Middle frontal gyrus (tissue), 1 donor: Measurements from ENCODE around the gene SFPQ.
"Not testable (repeated sequence)": the region's sequence is repeated elsewhere in the genome, so short reads cannot be mapped to it uniquely, and the experiment has no call there.

Experiments
- DNase-seq: peaks from one replicate; pipeline ENCODE4 v3.0.0-alpha.2; 2015; ENCODE audit warnings: low spot score; ENCODE audit errors: extremely low spot score

Gene SFPQ, protein sequence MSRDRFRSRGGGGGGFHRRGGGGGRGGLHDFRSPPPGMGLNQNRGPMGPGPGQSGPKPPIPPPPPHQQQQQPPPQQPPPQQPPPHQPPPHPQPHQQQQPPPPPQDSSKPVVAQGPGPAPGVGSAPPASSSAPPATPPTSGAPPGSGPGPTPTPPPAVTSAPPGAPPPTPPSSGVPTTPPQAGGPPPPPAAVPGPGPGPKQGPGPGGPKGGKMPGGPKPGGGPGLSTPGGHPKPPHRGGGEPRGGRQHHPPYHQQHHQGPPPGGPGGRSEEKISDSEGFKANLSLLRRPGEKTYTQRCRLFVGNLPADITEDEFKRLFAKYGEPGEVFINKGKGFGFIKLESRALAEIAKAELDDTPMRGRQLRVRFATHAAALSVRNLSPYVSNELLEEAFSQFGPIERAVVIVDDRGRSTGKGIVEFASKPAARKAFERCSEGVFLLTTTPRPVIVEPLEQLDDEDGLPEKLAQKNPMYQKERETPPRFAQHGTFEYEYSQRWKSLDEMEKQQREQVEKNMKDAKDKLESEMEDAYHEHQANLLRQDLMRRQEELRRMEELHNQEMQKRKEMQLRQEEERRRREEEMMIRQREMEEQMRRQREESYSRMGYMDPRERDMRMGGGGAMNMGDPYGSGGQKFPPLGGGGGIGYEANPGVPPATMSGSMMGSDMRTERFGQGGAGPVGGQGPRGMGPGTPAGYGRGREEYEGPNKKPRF

DNA sequence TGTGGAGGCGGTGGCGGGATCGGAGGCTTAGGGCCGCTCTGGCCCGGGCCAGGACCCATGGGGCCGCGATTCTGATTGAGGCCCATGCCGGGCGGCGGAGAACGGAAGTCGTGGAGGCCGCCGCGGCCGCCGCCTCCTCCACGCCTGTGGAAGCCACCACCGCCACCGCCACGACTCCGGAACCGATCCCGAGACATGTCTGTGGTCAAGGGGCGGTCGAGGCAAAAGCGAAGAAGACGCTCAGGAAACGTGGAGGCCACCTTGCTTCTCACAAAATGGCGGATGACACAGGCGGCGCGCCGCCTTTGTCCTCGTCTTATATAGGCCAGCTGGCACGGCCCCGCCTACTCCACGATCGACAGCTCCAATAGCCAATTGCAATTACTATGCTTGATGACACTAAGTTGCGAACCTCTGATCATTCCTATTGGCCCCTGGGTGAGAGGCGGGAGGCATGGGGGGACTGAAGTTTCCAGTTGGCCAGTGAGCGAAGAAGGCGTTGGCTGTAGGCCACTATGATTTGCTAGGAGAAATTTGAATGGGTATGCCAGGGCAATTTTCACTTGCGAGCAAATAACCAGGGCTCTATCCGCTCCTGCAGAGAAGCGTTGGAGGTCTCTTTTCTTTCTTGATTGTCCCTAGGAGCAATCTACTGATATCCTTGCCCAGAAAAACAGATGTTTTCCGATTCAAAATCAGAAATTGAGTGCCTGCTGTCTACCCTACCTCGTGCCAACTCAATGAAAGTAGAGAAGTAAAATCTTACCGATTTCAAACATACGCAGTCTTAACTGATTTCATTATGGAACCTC is at the start of gene SFPQ:
Gene SFPQ (minus strand): TSS at position 293 of the 812 bp plus-strand sequence. CDS start 96 bp downstream, at position 197.
- DNase-seq: peak; percentile 97

- not testable (repeated sequence) for DNase-seq
Measured at GRCh38 chr1:35236772-35237171, 43.8 kb upstream of the SFPQ start.

GRCh38 chr1:35231287-35231686 is 38.3 kb upstream of the SFPQ start:
- DNase-seq: no peak

- no peak for DNase-seq
Measured at GRCh38 chr1:35229587-35230360, 36.8 kb upstream of the SFPQ start.

- no peak for DNase-seq
Measured at GRCh38 chr1:35226546-35226945, 33.6 kb upstream of the SFPQ start.

DNA sequence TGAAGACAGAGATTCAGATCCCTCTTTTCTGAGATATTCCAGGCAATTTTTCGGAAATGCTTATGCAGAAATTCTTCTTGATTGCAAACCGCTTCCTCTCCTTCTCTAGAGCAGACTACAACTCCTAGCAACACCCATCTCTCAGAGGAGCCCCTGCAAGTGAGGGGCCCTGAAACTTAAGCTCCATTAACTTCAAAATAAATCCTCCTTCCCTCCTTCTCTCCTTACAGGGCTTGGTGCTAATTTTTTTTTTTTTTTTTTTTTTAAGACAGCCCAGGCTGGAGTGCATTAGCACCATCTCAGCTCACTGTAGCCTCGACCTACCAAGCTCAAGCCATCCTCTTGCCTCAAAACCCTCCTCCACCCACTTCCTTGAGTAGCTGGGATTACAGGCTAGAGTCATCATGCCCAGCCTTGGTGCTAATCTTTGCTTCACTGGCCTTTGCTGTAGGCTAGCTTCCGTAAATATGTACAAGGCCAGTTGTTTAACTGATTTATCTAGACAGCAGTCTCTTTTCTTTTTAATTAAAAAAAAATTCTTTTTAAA is 30.2 kb upstream of the SFPQ start:
- DNase-seq: no peak

- DNase-seq: no peak
Measured at GRCh38 chr1:35222322-35223083, 29.6 kb upstream of the SFPQ start.

DNA sequence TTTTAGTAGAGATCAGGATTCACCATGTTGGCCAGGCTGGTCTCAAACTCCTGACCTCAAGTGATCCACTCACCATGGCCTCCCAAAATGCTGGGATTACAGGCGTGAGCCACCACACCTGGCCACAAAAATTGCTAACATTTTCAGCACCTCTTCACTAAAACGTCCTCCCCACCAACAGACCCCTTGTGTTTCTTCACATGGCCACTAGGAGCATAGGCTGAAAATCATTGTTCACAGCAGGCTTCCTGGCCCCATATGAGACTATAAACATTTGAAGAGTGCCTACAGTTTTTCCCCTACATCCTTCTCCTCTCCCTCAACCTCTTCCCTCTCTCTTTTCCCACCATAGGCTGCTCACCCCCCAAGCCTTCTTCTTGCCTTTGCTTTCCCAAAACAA is 28.0 kb upstream of the SFPQ start:
- no peak for DNase-seq

GRCh38 chr1:35215346-35215745 is 22.4 kb upstream of the SFPQ start:
- no peak for DNase-seq

GRCh38 chr1:35211120-35211414 is 18.1 kb upstream of the SFPQ start:
- DNase-seq: no peak

DNA sequence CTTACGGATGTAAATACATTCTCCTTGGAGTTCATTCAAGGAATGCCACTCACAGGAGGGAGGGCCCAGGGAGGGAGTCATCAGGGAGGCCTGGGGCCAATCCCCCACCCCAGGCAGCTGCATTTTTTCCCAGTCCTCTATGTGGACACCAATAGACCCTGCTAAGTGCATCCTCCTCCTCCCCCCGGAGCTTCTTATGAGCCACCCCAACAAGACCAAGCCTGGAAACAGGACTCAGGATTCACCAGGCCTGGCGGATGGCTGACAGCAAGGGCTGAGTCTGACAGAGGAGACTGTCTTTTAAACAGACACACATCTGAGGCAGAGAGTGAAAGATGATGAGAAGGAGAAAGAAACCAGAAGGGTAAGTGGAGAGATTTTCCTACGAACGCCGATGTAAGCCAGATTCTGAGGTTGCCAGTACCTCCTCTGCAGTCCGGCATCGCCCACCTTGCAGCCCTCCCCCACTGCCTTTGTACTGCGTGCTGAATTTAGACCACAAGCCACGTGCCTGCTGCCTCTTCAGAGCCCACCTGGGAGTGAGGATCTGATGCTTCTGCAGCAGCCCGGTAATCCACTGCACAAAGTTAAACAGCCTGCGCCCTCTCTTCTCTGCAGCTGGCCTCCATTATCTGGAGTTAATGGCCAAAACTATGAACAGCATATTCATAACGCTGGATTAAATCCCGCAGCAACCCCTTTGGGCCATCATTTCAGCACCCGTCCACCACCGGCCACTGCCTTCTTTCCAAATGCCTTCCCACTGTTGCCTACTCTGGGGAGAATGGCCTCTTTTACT is 17.6 kb upstream of the SFPQ start:
- no peak for DNase-seq

DNA sequence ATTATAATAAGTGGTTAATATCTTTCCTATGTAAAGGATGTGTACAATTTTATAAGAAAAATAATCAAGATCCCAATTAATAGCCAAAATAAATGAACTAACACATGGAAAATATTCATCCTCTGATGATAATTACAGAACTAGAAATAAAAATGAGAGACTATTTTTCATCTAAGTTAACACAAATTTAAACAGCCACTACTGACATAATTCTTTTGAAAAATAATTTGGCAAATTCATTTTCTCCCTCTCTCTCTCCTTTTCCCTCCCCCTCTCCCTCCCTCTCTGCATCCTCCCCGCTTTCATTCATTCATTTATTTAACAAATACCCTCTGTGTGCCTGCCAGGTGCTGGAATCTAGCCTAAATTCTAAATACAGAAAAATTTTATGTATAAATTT is 10.3 kb upstream of the SFPQ start:
- DNase-seq: no peak

DNA sequence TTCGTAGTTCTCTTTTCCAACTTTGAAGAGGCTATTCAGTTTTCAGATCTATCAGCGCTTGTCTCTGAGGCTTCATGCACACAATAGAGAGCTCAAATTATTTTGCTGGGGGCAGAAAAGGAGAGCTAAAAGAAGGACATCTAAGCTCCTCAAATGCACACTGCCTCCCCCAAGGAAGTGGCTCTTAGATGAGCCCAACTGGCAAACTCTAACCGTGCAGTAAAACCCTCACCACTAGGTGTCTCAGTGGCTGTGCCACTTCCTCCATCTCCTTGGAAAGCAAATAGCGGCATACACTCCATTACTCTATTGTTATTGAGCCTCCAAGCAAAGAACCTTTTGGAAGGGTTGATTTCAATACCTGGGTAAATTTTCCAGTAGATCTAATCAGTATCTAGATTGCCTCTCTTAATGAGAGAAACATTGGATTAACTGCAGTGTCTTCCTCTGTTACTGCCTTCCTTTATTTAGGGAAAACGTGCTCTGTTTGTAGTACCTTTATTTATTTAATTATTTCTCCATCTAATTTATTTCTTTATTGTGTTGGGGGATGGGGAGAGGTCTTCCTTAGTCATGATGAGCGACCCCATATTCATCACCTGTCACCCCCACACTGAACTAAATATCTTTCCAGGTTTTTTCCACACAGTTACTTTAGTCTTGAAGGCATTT is 9.2 kb upstream of the SFPQ start:
- DNase-seq: peak; percentile 58

DNA sequence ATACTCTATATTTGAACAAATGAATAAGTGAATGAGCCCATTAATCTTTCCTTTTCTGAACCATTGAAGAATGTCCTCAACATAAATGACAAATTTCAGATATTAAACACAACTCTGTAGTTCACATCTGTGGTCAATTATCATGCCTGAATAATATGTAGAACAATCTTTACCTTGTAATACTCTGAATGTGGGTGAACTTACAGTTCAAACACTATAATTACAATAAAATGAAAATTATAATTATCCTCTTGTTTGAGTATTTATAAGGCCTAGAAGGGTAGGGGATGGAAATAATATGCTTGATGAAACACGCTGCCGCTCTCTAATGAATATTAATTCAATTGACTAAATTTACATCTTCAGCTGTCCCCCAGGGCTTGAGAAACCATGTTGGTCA is 8.7 kb upstream of the SFPQ start:
- DNase-seq: no peak

- peak; percentile 37 for DNase-seq
Measured at GRCh38 chr1:35192056-35192852, 691 bp downstream of the SFPQ start.

GRCh38 chr1:35191429-35192055 is 1.4 kb downstream of the SFPQ start:
- DNase-seq: no peak

GRCh38 chr1:35190784-35191183 is 2.2 kb downstream of the SFPQ start:
- no peak for DNase-seq
